Measurements from ENCODE around the gene PRRC2A. TPM values are rescaled to one million over a fixed set of nuclear protein-coding genes. Genes with fewer than 3 reads are reported as not detected.

The PRRC2A gene
- total RNA-seq, 1 donor from 2014 or later, result 133 TPM

DNA sequence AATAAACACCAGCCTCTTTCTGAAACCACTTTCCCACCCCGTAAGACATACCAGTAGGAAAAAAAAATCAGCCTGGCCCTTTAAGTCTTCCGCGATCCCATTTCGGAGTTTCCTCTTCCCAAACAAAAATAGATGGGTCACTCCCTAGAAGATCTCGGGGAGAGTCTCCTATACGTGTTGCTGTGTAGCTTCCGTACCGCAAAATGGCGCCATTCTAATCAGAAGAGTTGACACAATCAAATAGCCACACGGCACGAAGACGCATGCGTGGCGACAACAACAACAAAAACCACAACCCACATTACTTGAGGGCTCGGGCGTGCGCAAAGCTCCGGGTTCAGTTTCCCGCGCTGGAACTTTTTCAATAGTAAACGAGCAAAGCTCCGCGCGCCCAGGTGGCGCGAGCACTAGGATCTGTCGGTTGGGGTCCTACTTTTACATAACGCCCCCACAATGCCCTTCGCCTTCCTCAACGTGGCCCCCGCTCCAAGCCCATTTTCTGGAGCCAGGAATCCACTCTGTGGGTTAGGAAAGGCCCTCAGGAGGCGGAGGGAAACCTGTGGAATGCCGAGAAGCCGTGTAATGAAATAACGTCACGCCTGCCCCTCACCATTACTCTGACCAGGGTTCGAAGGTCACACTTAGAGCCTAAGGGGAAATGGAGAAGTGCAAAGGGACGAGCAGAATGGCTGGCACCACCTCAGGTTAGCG, 44.4 kb downstream of the PRRC2A start, which contains the start of gene GPANK1:
GPANK1 (minus strand) TSS at position 208 of the 711 bp plus-strand sequence. CDS start 519 bp downstream, outside the sequence.
- TF ChIP-seq, protein P1, sequence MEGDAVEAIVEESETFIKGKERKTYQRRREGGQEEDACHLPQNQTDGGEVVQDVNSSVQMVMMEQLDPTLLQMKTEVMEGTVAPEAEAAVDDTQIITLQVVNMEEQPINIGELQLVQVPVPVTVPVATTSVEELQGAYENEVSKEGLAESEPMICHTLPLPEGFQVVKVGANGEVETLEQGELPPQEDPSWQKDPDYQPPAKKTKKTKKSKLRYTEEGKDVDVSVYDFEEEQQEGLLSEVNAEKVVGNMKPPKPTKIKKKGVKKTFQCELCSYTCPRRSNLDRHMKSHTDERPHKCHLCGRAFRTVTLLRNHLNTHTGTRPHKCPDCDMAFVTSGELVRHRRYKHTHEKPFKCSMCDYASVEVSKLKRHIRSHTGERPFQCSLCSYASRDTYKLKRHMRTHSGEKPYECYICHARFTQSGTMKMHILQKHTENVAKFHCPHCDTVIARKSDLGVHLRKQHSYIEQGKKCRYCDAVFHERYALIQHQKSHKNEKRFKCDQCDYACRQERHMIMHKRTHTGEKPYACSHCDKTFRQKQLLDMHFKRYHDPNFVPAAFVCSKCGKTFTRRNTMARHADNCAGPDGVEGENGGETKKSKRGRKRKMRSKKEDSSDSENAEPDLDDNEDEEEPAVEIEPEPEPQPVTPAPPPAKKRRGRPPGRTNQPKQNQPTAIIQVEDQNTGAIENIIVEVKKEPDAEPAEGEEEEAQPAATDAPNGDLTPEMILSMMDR (IDR thresholded peaks at IDR 0.05), result no peak
- Histone ChIP-seq H3K4me3 (peak within 1 kb of the TSS; percentile 78), H3K27ac (peak within 1 kb of the TSS; percentile 91), H3K36me3 (peaks cover 52% of the 10 kb centered on the region), H3K27me3 (ENCODE audit: low read depth) (no peaks in the 10 kb centered on the region), H3K9me3 (no peaks in the 10 kb centered on the region), H3K4me1 (peaks cover 51% of the 10 kb centered on the region)
- intact Hi-C loops (cut with DNase I), result no loop called here
- ATAC-seq (peak; percentile 79 to 83), DNase-seq (peak; percentile 94)

DNA sequence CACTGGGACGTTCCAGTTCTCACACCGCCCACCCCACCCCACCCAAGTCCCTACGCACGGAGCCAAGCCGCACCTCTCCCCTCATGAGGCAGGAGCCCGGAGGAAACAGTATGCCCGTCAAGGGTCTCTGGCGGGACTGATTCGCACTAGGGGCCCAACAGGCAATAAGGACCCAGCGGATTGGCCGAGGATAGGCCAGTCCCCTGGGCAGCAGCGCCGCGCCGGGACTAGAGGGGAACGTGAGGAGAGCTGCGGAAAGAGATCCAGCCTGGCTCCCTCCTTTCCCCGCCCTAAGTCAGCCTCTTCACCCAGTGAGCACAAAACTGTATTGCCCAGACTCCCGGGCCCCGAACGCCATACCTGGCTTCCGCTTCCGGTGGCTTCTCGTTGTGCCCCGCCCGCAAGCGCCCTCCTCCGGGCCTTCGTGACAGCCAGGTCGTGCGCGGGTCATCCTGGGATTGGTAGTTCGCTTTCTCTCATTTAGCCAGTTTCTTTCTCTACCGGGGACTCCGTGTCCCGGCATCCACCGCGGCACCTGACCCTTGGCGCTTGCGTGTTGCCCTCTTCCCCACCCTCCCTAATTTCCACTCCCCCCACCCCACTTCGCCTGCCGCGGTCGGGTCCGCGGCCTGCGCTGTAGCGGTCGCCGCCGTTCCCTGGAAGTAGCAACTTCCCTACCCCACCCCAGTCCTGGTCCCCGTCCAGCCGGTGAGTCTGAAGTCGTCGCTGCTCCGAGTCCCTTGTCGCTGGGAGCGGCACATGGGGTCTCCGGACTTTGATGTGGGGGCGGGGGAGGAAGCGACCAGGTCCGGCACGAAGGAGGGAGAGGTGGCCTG, 45.2 kb downstream of the PRRC2A start, which contains the start of gene CSNK2B:
CSNK2B (plus strand) TSS at position 580 of the 836 bp plus-strand sequence. CDS start 752 bp downstream, outside the sequence.
- H3K4me3 ChIP-seq, result peak within 1 kb of the TSS; percentile 78
- intact Hi-C loops (cut with DNase I), result no loop called here
- H3K4me1 ChIP-seq, result peaks cover 51% of the 10 kb centered on the region
- DNase-seq (peak; percentile 99), ATAC-seq (peak; percentile 96)
- peak within 1 kb of the TSS; percentile 91 for H3K27ac ChIP-seq
- TF ChIP-seq, protein P1 (IDR thresholded peaks at IDR 0.05), result peak; percentile 15
- H3K9me3 ChIP-seq, result no peaks in the 10 kb centered on the region
- H3K27me3 ChIP-seq (ENCODE audit: low read depth), result no peaks in the 10 kb centered on the region
- peaks cover 60% of the 10 kb centered on the region for H3K36me3 ChIP-seq

DNA sequence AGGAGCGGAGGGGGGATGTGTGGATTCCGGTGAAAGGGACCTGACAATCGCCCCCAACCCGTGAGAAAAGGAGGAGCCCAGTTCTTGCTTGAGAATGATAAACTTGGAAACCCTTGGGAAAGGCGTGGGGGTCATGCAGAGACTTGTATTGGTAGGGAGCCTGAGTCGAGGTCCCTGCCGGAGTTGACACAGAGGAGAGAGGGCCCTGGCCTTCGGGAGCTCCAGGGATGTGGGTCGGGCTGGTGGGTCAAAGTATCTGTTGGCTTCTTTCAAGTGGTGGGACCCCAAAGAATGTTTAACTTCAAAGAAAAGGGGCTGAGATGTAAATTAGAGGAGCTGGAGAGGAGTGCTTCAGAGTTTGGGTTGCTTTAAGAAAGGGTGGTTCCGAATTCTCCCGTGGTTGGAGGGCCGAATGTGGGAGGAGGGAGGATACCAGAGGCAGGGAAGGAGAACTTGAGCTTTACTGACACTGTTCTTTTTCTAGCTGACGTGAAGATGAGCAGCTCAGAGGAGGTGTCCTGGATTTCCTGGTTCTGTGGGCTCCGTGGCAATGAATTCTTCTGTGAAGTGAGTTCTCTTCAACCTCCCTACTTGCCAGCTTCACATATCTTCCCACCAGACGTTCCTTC, 45.9 kb downstream of the PRRC2A start:
- Histone ChIP-seq H3K9me3 (no peaks in the 10 kb centered on the region), H3K4me1 (peaks cover 46% of the 10 kb centered on the region), H3K4me3 (peak overlapping the region; percentile 78), H3K36me3 (peaks cover 68% of the 10 kb centered on the region), H3K27me3 (ENCODE audit: low read depth) (no peaks in the 10 kb centered on the region), H3K27ac (peak overlapping the region; percentile 91)
- TF ChIP-seq, protein P1 (IDR thresholded peaks at IDR 0.05), result no peak
- intact Hi-C loops (cut with DNase I), result no loop called here
- no peak for DNase-seq
- no peak for ATAC-seq

DNA sequence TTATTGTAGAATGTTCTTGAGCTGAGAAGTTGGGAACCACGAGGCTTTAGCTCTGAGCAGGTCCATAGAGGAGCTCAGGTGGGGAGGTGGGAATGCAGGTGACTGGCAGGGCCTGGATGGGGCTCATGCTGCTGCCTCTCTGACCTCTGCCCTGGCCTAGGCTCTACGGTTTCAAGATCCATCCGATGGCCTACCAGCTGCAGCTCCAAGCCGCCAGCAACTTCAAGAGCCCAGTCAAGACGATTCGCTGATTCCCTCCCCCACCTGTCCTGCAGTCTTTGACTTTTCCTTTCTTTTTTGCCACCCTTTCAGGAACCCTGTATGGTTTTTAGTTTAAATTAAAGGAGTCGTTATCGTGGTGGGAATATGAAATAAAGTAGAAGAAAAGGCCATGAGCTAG, 49.2 kb downstream of the PRRC2A start, which contains the start of gene LY6G5B:
LY6G5B (plus strand) TSS at position 301 of the 400 bp plus-strand sequence. CDS start 975 bp downstream, outside the sequence.
- no peaks in the 10 kb centered on the region for H3K9me3 ChIP-seq
- DNase-seq (no peak), ATAC-seq (no peak)
- intact Hi-C loops (cut with DNase I), result no loop called here
- no peaks in the 10 kb centered on the region for H3K27me3 ChIP-seq (ENCODE audit: low read depth)
- H3K4me1 ChIP-seq, result peaks cover 21% of the 10 kb centered on the region
- H3K27ac ChIP-seq, result no peak within 1 kb of the TSS
- H3K36me3 ChIP-seq, result peaks cover 70% of the 10 kb centered on the region
- TF ChIP-seq, protein P1 (IDR thresholded peaks at IDR 0.05), result no peak
- no peak within 1 kb of the TSS for H3K4me3 ChIP-seq

DNA sequence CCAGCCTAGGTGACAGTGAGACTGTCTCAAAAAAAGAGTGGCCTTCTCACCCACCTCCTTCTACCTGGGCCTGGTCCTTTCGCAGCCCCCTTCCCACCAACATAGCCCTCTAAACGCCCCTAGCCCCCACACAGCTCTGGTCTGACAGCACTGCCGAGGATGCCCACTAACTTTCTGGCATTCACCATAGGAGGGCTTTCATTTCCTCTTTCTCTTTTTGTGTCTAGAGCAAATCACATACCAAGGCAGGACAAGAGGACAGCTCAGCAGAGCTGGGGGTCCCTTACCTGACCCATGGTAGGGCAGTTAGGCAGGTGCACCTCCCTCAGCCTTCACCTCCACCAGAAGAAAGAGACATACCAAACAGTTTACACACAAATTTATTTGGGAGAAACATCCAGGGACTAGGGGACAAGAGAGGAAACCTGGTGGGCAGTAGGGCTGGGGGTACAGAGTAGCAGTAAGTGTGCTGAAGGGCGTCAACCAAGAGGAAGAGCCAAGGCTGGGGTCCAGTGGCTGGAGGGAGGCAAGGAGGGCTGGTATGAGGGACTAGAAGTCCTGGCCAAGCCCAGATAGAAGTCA, 55.9 kb downstream of the PRRC2A start:
- Histone ChIP-seq H3K9me3 (no peaks in the 10 kb centered on the region), H3K27ac (no peak overlapping the region), H3K27me3 (ENCODE audit: low read depth) (no peaks in the 10 kb centered on the region), H3K36me3 (peaks cover 22% of the 10 kb centered on the region), H3K4me1 (peaks cover 14% of the 10 kb centered on the region), H3K4me3 (no peak overlapping the region)
- ATAC-seq (no peak), DNase-seq (no peak)
- intact Hi-C loops (cut with DNase I), result no loop called here
- TF ChIP-seq, protein P1 (IDR thresholded peaks at IDR 0.05), result no peak
